ENCODE measurements around the gene DSG3.

DNA sequence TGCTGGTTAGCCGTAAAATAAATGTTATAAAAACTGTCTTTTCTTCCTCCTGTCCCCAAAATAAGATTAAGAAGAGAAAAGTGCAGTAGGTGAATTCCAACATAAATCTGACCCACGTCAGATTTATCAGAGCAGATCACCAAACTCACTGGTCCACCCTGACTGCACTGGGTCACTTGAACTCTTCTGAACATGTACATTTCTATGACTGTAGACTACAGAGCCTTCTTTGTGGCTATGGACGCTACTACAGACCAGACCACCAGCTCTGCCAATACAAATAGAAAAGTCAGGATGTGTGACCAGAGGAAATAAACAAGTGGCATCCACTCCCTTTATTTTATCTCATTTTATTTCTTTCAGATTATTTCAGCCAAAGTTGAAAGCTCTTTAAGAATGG, 62.0 kb downstream of the DSG3 start:
- TF ChIP-seq, protein P1, sequence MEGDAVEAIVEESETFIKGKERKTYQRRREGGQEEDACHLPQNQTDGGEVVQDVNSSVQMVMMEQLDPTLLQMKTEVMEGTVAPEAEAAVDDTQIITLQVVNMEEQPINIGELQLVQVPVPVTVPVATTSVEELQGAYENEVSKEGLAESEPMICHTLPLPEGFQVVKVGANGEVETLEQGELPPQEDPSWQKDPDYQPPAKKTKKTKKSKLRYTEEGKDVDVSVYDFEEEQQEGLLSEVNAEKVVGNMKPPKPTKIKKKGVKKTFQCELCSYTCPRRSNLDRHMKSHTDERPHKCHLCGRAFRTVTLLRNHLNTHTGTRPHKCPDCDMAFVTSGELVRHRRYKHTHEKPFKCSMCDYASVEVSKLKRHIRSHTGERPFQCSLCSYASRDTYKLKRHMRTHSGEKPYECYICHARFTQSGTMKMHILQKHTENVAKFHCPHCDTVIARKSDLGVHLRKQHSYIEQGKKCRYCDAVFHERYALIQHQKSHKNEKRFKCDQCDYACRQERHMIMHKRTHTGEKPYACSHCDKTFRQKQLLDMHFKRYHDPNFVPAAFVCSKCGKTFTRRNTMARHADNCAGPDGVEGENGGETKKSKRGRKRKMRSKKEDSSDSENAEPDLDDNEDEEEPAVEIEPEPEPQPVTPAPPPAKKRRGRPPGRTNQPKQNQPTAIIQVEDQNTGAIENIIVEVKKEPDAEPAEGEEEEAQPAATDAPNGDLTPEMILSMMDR (IDR thresholded peaks at IDR 0.05 in 2 of 3, conservative IDR thresholded peaks at IDR 0.05 in 1 of 3; ENCODE audit: borderline replicate concordance in 1 of 3, insufficient read depth in 1 of 3, low read depth in 2 of 3, low read length in 2 of 3): no peak
- TF ChIP-seq, protein P2, sequence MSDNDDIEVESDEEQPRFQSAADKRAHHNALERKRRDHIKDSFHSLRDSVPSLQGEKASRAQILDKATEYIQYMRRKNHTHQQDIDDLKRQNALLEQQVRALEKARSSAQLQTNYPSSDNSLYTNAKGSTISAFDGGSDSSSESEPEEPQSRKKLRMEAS (IDR thresholded peaks at IDR 0.05): no peak
- no peak for TF ChIP-seq RAD21 (IDR thresholded peaks at IDR 0.05; ENCODE audit: low read depth)
- TF ChIP-seq POLR2A (IDR thresholded peaks at IDR 0.05; ENCODE audit: borderline replicate concordance, extremely low read depth, insufficient read depth, insufficient read length): no peak
- TF ChIP-seq POLR2AphosphoS5 (IDR thresholded peaks at IDR 0.05; ENCODE audit: low read depth, low read length): no peak
- TF ChIP-seq EZH2phosphoT487 (IDR thresholded peaks at IDR 0.05; ENCODE audit: borderline replicate concordance): no peak
- no peak for TF ChIP-seq SIN3A (IDR thresholded peaks at IDR 0.05; ENCODE audit: low read depth)
- no peak for TF ChIP-seq ZNF274 (IDR thresholded peaks at IDR 0.05; ENCODE audit: low read depth, low read length)
- TF ChIP-seq EGR1 (IDR thresholded peaks at IDR 0.05; ENCODE audit: low read depth): no peak
- TF ChIP-seq, protein P3, sequence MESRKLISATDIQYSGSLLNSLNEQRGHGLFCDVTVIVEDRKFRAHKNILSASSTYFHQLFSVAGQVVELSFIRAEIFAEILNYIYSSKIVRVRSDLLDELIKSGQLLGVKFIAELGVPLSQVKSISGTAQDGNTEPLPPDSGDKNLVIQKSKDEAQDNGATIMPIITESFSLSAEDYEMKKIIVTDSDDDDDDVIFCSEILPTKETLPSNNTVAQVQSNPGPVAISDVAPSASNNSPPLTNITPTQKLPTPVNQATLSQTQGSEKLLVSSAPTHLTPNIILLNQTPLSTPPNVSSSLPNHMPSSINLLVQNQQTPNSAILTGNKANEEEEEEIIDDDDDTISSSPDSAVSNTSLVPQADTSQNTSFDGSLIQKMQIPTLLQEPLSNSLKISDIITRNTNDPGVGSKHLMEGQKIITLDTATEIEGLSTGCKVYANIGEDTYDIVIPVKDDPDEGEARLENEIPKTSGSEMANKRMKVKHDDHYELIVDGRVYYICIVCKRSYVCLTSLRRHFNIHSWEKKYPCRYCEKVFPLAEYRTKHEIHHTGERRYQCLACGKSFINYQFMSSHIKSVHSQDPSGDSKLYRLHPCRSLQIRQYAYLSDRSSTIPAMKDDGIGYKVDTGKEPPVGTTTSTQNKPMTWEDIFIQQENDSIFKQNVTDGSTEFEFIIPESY (IDR thresholded peaks at IDR 0.05; ENCODE audit: extremely low read depth, insufficient replicate concordance, low read length): no peak
- no peak for TF ChIP-seq ZFX (IDR thresholded peaks at IDR 0.05)
- TF ChIP-seq EZH2 (IDR thresholded peaks at IDR 0.05): no peak
- TF ChIP-seq ELF1 (IDR thresholded peaks at IDR 0.05; ENCODE audit: borderline replicate concordance, low read depth): no peak
